ENCODE measurements around the gene GOLGA8J. TPM values are rescaled to one million over a fixed set of nuclear protein-coding genes. Genes with fewer than 3 reads are reported as not detected.
"Not testable (repeated sequence)": the region's sequence is repeated elsewhere in the genome, so short reads cannot be mapped to it uniquely, and the experiment has no call there.

GOLGA8J gene
- total RNA-seq, 1 experiment from 2014 or later: 0.07 TPM

GRCh38 chr15:30063835-30064546, 18.8 kb upstream of the GOLGA8J start:
- no peak for DNase-seq
- no peaks in the 10 kb centered on the region for H3K36me3 ChIP-seq
- no peaks in the 10 kb centered on the region for H3K27me3 ChIP-seq
- H3K4me3 ChIP-seq: no peak overlapping the region
- no peaks in the 10 kb centered on the region; the same call in 1 of the 2 replicates for H3K9me3 ChIP-seq

DNA sequence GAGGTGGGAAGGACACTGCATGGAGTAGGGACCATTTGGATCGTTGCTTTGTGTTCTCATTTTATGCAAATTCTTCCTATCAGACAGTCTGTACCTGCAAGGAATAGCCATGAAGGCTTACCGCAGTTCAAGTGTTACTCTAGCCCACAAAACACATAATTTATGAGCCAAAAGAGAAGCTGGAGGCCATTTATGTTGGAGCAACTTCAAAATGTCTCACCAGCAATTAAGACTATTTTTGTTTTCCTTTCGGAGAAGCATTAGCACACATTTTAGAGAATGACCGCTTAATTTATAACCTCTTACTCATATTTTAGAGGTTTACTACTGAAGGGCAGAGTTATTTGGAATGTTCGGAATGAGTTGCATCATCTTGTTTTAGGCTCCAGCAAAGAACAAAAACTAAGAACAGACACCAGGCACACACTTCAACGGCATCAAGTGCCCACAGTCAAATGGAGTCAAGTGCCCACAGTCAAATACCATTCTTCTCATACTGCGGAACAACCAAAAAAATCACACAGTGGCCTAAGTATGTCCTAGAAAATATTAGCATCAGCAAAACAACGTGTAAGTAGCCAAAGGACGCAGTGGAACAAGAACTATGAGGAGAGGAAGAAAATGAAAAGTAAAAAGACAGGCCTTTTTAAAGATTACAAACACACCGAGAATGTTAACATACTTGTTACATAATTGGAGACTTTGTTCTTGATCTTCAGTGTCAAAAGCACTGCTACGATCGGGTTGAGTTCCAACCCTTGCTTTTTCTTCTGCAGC, 17.5 kb upstream of the GOLGA8J start:
- no peaks in the 10 kb centered on the region for H3K27me3 ChIP-seq
- no peaks in the 10 kb centered on the region for H3K36me3 ChIP-seq
- H3K4me3 ChIP-seq: no peak overlapping the region
- DNase-seq: peak; percentile 55
- no peaks in the 10 kb centered on the region; the same call in 1 of the 2 replicates for H3K9me3 ChIP-seq

DNA sequence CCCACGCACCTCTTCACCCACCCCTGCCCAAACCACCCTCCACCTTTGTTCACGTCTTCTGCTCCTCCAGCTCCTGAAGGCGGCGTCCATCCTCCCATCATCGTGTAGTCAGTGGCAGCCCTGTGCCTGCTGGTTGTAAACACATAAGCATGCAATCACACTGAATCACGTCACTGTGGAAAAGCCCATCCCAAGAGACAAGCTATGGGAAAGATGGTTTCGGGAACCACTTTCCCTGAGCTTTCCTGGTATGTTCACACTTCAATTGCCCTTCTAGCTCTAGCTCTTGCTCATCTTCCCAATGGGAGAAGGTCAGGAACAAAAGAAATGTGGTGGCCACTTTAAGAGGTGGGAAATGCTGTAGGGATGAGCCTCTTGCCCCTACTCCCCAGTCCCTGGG, 14.4 kb upstream of the GOLGA8J start:
- no peak for DNase-seq
- Histone ChIP-seq H3K27me3 (no peaks in the 10 kb centered on the region), H3K9me3 (no peaks in the 10 kb centered on the region; the same call in 1 of the 2 replicates), H3K4me3 (no peak overlapping the region), H3K36me3 (no peaks in the 10 kb centered on the region)

- Histone ChIP-seq H3K4me3 (no peak overlapping the region), H3K9me3 (no peaks in the 10 kb centered on the region; the same call in 1 of the 2 replicates), H3K27me3 (no peaks in the 10 kb centered on the region), H3K36me3 (no peaks in the 10 kb centered on the region)
- DNase-seq: peak; percentile 48
Measured at GRCh38 chr15:30072630-30073029, 10.1 kb upstream of the GOLGA8J start.

- H3K27me3 ChIP-seq: no peaks in the 10 kb centered on the region
Measured at GRCh38 chr15:30073915-30074314, 8.8 kb upstream of the GOLGA8J start.

DNA sequence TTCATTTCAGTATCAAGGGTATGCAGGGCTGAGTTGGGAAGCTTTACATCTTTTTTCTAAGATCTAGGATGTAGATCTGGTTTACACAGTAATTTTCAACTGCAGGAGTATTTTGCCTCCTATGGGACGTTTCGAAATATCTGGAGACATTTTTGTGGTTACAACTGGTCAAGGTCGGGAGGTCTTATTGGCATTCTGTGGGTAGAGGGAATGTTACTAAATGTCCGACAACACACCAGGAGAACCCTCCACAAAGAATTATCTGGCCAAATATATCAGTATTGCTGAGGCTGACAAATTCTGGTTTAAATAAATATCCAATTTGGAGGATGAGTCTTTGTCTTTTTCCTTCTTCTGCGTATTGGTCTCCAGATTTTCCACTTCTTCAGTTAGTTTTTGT, 1.9 kb upstream of the GOLGA8J start:
- not testable (repeated sequence) for H3K9me3 ChIP-seq, DNase-seq, H3K36me3 ChIP-seq, H3K4me3 ChIP-seq, H3K27me3 ChIP-seq

More at GRCh38 chr15:30073915-30074314, 8.8 kb upstream of the GOLGA8J start:
- no peak for DNase-seq
- H3K36me3 ChIP-seq: no peaks in the 10 kb centered on the region
- H3K9me3 ChIP-seq: no peaks in the 10 kb centered on the region
- H3K4me3 ChIP-seq: no peak overlapping the region

GRCh38 chr15:30097827-30098226, 15.1 kb downstream of the GOLGA8J start:
- H3K36me3 ChIP-seq, DNase-seq, H3K27me3 ChIP-seq, H3K9me3 ChIP-seq, H3K4me3 ChIP-seq: not testable (repeated sequence)

GRCh38 chr15:30102890-30103289, 20.1 kb downstream of the GOLGA8J start:
- not testable (repeated sequence) for H3K36me3 ChIP-seq

DNA sequence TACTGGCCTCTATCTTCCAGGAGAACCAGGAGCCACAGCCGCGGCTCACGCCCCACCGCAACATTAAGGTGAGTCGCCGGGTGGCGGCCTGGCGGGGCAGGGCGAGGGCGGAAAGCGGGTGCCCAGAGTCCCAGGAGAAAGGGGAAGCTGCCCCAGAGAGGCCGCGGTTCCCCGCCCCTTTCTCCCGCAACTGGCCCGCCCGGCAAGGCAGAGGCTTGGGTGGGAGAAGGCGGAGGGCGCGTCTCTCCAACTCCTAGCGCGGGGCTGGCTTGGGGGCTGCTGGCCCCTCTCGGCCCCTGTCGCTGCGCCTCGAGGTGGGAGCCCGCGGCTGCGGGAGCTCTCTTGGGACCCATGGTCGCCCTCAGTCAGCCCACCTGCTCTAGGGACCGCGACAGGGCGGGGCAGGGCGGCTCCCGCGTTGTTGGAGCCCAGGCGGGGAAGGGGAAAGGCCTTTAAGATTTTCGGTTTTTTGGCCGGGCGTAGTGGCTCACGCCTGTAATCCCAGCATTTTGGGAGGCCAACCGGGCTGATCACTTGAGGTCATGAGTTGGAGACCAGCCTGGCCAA, 21.3 kb downstream of the GOLGA8J start:
- H3K4me3 ChIP-seq, H3K9me3 ChIP-seq, DNase-seq, H3K27me3 ChIP-seq, H3K36me3 ChIP-seq: not testable (repeated sequence)

More at GRCh38 chr15:30102890-30103289, 20.1 kb downstream of the GOLGA8J start:
- not testable (repeated sequence) for DNase-seq, H3K4me3 ChIP-seq, H3K27me3 ChIP-seq, H3K9me3 ChIP-seq

GRCh38 chr15:30110591-30110990, 27.8 kb downstream of the GOLGA8J start:
- H3K27me3 ChIP-seq, DNase-seq, H3K4me3 ChIP-seq, H3K36me3 ChIP-seq, H3K9me3 ChIP-seq: not testable (repeated sequence)

DNA sequence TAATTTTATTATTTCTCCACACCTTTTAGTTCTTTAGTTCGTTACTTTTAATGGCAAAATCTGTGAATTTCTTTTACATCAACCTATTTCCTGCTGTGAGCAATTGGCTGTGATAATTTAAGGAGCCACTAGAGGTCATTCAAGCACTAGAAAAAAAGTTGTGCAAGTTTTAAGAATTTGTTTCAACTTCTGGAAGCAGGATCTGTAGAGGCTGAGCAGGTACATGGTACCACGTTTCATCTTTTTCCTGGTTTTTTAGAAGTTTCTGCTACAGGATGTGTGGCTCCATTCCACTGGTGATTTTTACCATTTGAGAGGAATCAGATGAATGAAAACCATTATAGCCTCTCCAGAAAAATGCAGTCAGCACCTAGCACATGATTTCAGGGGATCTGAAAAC, 47.3 kb downstream of the GOLGA8J start:
- H3K4me3 ChIP-seq, H3K9me3 ChIP-seq, H3K36me3 ChIP-seq, DNase-seq, H3K27me3 ChIP-seq: not testable (repeated sequence)

DNA sequence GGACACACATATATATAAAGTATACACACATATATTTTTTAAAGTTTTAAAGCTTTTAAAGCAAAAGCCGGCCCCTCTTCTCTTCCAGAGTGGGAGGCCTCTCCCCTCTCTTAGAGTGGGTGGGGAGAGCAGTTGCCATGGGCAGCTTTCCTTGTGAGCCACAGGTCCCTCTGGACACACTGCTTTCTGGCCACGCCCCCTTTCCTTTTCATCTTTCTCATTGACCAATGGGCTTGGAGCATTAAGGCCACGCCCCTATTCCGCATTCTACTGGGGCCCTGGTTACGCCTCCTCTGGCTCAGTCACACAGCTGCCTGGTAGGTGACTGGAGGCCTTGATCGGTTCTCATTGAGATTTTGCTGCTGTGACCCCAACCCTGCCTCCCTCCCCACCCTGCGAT, 52.0 kb downstream of the GOLGA8J start, which contains the start of gene GOLGA8T:
GOLGA8T (plus strand) TSS at position 301 of the 400 bp plus-strand sequence; CDS start at position 399, 98 bp downstream.
- not testable (repeated sequence) for H3K4me3 ChIP-seq, H3K27me3 ChIP-seq, H3K9me3 ChIP-seq, DNase-seq, H3K36me3 ChIP-seq

Other genes with a start within 250 kb of the GOLGA8J start
- not detected in 2 replicates for gene GOLGA8T, start 52.1 kb downstream of the GOLGA8J start, total RNA-seq (2014; rRNA removed; shearing (Covaris generic); ENCODE audit: low replicate concordance)

All from MG63 (cell line).